ENCODE results near the gene DOK4.

The DOK4 gene

GRCh38 chr16:57509231-57509923, 23.1 kb upstream of the DOK4 start:
- Histone ChIP-seq H3K4me1 (ENCODE audit: control insufficient read depth, low read length) (no peaks in the 10 kb centered on the region), H3K36me3 (ENCODE audit: control insufficient read depth, low read length) (no peaks in the 10 kb centered on the region), H3K4me3 (ENCODE audit: low read length) (no peak overlapping the region), H3K9me3 (ENCODE audit: control insufficient read depth, insufficient read depth, low read length) (no peaks in the 10 kb centered on the region), H3K27ac (ENCODE audit: low read depth, low read length) (no peak overlapping the region), H3K27me3 (ENCODE audit: control insufficient read depth, low read length) (peaks cover 33% of the 10 kb centered on the region), H3K9me2 (replicated peaks; ENCODE audit: control insufficient read depth, low read length) (no peaks in the 10 kb centered on the region), H4K20me1 (ENCODE audit: control insufficient read depth, insufficient read depth, low read depth, low read length) (no peaks in the 10 kb centered on the region), H3K4me2 (ENCODE audit: low read length) (no peak overlapping the region), H3F3A (ENCODE audit: control insufficient read depth, insufficient read depth) (no peaks in the 10 kb centered on the region), H3K79me2 (ENCODE audit: control insufficient read depth, low read length) (no peaks in the 10 kb centered on the region)
- TF ChIP-seq CTCF (IDR thresholded peaks at IDR 0.05; ENCODE audit: low read depth, low read length, poor library complexity, severe bottlenecking) (no peak), EZH2phosphoT487 (IDR thresholded peaks at IDR 0.05; ENCODE audit: borderline replicate concordance, low read length) (no peak)

GRCh38 chr16:57508035-57508425, 21.7 kb upstream of the DOK4 start:
- TF ChIP-seq CTCF (IDR thresholded peaks at IDR 0.05; ENCODE audit: low read depth, low read length, poor library complexity, severe bottlenecking) (no peak), EZH2phosphoT487 (IDR thresholded peaks at IDR 0.05; ENCODE audit: borderline replicate concordance, low read length) (no peak)
- Histone ChIP-seq H3K4me3 (ENCODE audit: low read length) (no peak overlapping the region), H3K27me3 (ENCODE audit: control insufficient read depth, low read length) (peaks cover 41% of the 10 kb centered on the region), H3F3A (ENCODE audit: control insufficient read depth, insufficient read depth) (no peaks in the 10 kb centered on the region), H4K20me1 (ENCODE audit: control insufficient read depth, insufficient read depth, low read depth, low read length) (no peaks in the 10 kb centered on the region), H3K4me2 (ENCODE audit: low read length) (no peak overlapping the region), H3K27ac (ENCODE audit: low read depth, low read length) (no peak overlapping the region), H3K36me3 (ENCODE audit: control insufficient read depth, low read length) (no peaks in the 10 kb centered on the region), H3K9me3 (ENCODE audit: control insufficient read depth, insufficient read depth, low read length) (no peaks in the 10 kb centered on the region), H3K4me1 (ENCODE audit: control insufficient read depth, low read length) (no peaks in the 10 kb centered on the region), H3K9me2 (replicated peaks; ENCODE audit: control insufficient read depth, low read length) (no peaks in the 10 kb centered on the region), H3K79me2 (ENCODE audit: control insufficient read depth, low read length) (no peaks in the 10 kb centered on the region)

GRCh38 chr16:57507136-57508034, 21.1 kb upstream of the DOK4 start:
- Histone ChIP-seq H4K20me1 (ENCODE audit: control insufficient read depth, insufficient read depth, low read depth, low read length) (no peaks in the 10 kb centered on the region), H3K4me2 (ENCODE audit: low read length) (no peak overlapping the region), H3K36me3 (ENCODE audit: control insufficient read depth, low read length) (no peaks in the 10 kb centered on the region), H3K79me2 (ENCODE audit: control insufficient read depth, low read length) (no peaks in the 10 kb centered on the region), H3K4me3 (ENCODE audit: low read length) (no peak overlapping the region), H3K4me1 (ENCODE audit: control insufficient read depth, low read length) (no peaks in the 10 kb centered on the region), H3K27me3 (ENCODE audit: control insufficient read depth, low read length) (peaks cover 47% of the 10 kb centered on the region), H3F3A (ENCODE audit: control insufficient read depth, insufficient read depth) (no peaks in the 10 kb centered on the region), H3K9me2 (replicated peaks; ENCODE audit: control insufficient read depth, low read length) (no peaks in the 10 kb centered on the region), H3K27ac (ENCODE audit: low read depth, low read length) (no peak overlapping the region), H3K9me3 (ENCODE audit: control insufficient read depth, insufficient read depth, low read length) (no peaks in the 10 kb centered on the region)
- TF ChIP-seq CTCF (IDR thresholded peaks at IDR 0.05; ENCODE audit: low read depth, low read length, poor library complexity, severe bottlenecking) (no peak), EZH2phosphoT487 (IDR thresholded peaks at IDR 0.05; ENCODE audit: borderline replicate concordance, low read length) (no peak)

Measured in DOHH2 (cell line).